Activated B cell treated with CpG ODN at 0.5 μM for 24 hours (primary cell): ENCODE results near the gene CHID1. TPM values are rescaled to one million over a fixed set of nuclear protein-coding genes. Genes with fewer than 3 reads are reported as not detected.
A peak's percentile ranks its signal among the peaks of the same experiment; 100 is the strongest.

ENCODE experiments used
- ATAC-seq: fragments of 200-7000 bp; cut with Tn5 transposase; one replicate; pipeline ENCODE4 v1.10.0; 2021; ENCODE audit warnings: low read depth, mild to moderate bottlenecking, moderate library complexity
- CTCF ChIA-PET: fragments of 350-600 bp; sonication (Branson Sonifier 250); formaldehyde crosslinking; loops from one replicate; lab custom pipeline; 2021; ENCODE audit warnings: antibody characterized with exemption; lab: Charles Lee
- POLR2A ChIA-PET: fragments of 350-600 bp; sonication (Branson Sonifier 250); formaldehyde crosslinking; loops from one replicate; lab custom pipeline; 2021; ENCODE audit warnings: antibody characterized with exemption; lab: Charles Lee
- DNase-seq: peaks from one replicate; pipeline ENCODE4 v3.0.0; 2022
- H3K27ac Mint-ChIP-seq: one replicate; pipeline ENCODE4 v1.8.0; 2020; ENCODE audit warnings: mixed read lengths
- H3K27me3 Mint-ChIP-seq: one replicate; pipeline ENCODE4 v1.8.0; 2021; ENCODE audit warnings: mixed read lengths
- H3K36me3 Mint-ChIP-seq: one replicate; pipeline ENCODE4 v1.8.0; 2021; ENCODE audit warnings: low read depth, mixed read lengths
- H3K4me1 Mint-ChIP-seq: one replicate; pipeline ENCODE4 v1.8.0; 2021; ENCODE audit warnings: mixed read lengths
- H3K4me3 Mint-ChIP-seq: one replicate; pipeline ENCODE4 v1.8.0; 2020; ENCODE audit warnings: mild to moderate bottlenecking, mixed read lengths
- H3K9me3 Mint-ChIP-seq: one replicate; pipeline ENCODE4 v1.8.0; 2020; ENCODE audit warnings: mixed read lengths
- CTCF ChIP-seq: fragments of 200-600 bp; IDR thresholded peaks from one replicate; pipeline ENCODE4 v1.8.0; 2022; ENCODE audit warnings: antibody characterized with exemption, mild to moderate bottlenecking
- intact Hi-C: fragments of 100-400 bp; cut with micrococcal nuclease; formaldehyde crosslinking; loops from one replicate; pipeline ENCODE4 v1.15.1; 2024
- total RNA-seq: library from RNA; stranded (reverse); gene quantifications from 2 replicates; pipeline ENCODE4 v1.2.3, GENCODE V29; 2022

CHID1 gene
- total RNA-seq, 1 donor from 2014 or later: 45.7 TPM

- H3K27me3 Mint-ChIP-seq: peaks cover 7% of the 10 kb centered on the region
- peak overlapping the region; percentile 61 for H3K4me3 Mint-ChIP-seq
- intact Hi-C loops: loop anchor here (5.0 to 10.0 kb wide), 3 partner anchors 122 to 730 kb away; partner anchors contain the start of genes BRSK2 and DUSP8
- peaks cover 41% of the 10 kb centered on the region for H3K4me1 Mint-ChIP-seq
- ATAC-seq: no peak
- ChIA-PET POLR2A (interaction anchor here (1.2 kb wide), 1 partner anchor 77 kb away, joined by 3 read pairs; no protein-coding TSS in a partner anchor), CTCF (no interaction called here)
- no peak for DNase-seq
- H3K9me3 Mint-ChIP-seq: no peaks in the 10 kb centered on the region
- H3K27ac Mint-ChIP-seq: no peak overlapping the region
- no peak for TF ChIP-seq CTCF
- peaks cover 12% of the 10 kb centered on the region for H3K36me3 Mint-ChIP-seq
Observed at GRCh38 chr11:844693-845644, 65.6 kb downstream of the CHID1 start.

- TF ChIP-seq CTCF: no peak
- Mint-ChIP-seq H3K4me1 (peaks cover 40% of the 10 kb centered on the region), H3K4me3 (peak overlapping the region; percentile 72), H3K27ac (no peak overlapping the region), H3K27me3 (peaks cover 7% of the 10 kb centered on the region), H3K36me3 (peaks cover 20% of the 10 kb centered on the region), H3K9me3 (no peaks in the 10 kb centered on the region)
- intact Hi-C loops: loop anchor here (2.0 to 10.0 kb wide), 3 partner anchors 67 to 731 kb away; partner anchors contain the start of genes CHID1, DUSP8 and GATD1
- ChIA-PET CTCF (interaction anchor here (1.2 to 1.3 kb wide), 2 partner anchors 9 to 24 kb away, joined by 4 read pairs; no protein-coding TSS in a partner anchor), POLR2A (interaction anchor here (1.2 to 2.6 kb wide), 7 partner anchors 11 to 728 kb away, joined by 3 to 45 read pairs (median 4); partner anchors contain the start of genes CD151, CHID1, CRACR2B and DUSP8)
- no peak for ATAC-seq
- no peak for DNase-seq
Observed at GRCh38 chr11:843818-844692, 66.6 kb downstream of the CHID1 start.

- TF ChIP-seq CTCF: no peak
- Mint-ChIP-seq H3K27me3 (peaks cover 5% of the 10 kb centered on the region), H3K9me3 (no peaks in the 10 kb centered on the region), H3K36me3 (peaks cover 27% of the 10 kb centered on the region), H3K27ac (no peak overlapping the region), H3K4me1 (peaks cover 35% of the 10 kb centered on the region), H3K4me3 (peak overlapping the region; percentile 72)
- CTCF ChIA-PET: interaction anchor here (1.2 to 1.3 kb wide), 2 partner anchors 9 to 24 kb away, joined by 4 read pairs; no protein-coding TSS in a partner anchor
- ATAC-seq: peak; percentile 7
- intact Hi-C loops: loop anchor here (2.0 to 10.0 kb wide), 3 partner anchors 66 to 732 kb away; partner anchors contain the start of genes CHID1, DUSP8 and GATD1
- no peak for DNase-seq
- POLR2A ChIA-PET: interaction anchor here (0.7 to 2.6 kb wide), 14 partner anchors 10 to 729 kb away, joined by 3 to 45 read pairs (median 5); partner anchors contain the start of genes CD151, CHID1, CRACR2B and DUSP8
Observed at GRCh38 chr11:843086-843734, 67.4 kb downstream of the CHID1 start.

GRCh38 chr11:842370-843002 is 68.1 kb downstream of the CHID1 start, which contains the start of the genes POLR2L and TSPAN4:
Gene POLR2L (minus strand): TSS chr11:842529. CDS start chr11:842508, 21 bp downstream.
Gene TSPAN4 (plus strand): TSS chr11:842852. CDS start chr11:850305, 7,453 bp downstream.
- TF ChIP-seq CTCF: no peak
- H3K36me3 Mint-ChIP-seq: peaks cover 34% of the 10 kb centered on the region
- H3K27me3 Mint-ChIP-seq: peaks cover 5% of the 10 kb centered on the region
- peaks cover 35% of the 10 kb centered on the region for H3K4me1 Mint-ChIP-seq
- H3K27ac Mint-ChIP-seq: peak within 1 kb of the TSS; percentile 83
- H3K4me3 Mint-ChIP-seq: peak within 1 kb of the TSS; percentile 89
- DNase-seq (peak; percentile 92), ATAC-seq (peak; percentile 87)
- ChIA-PET POLR2A (interaction anchor here (0.7 to 2.6 kb wide), 14 partner anchors 10 to 730 kb away, joined by 3 to 45 read pairs (median 5); partner anchors contain the start of genes CD151, CHID1, CRACR2B and DUSP8), CTCF (interaction anchor here (1.2 to 1.3 kb wide), 2 partner anchors 8 to 23 kb away, joined by 4 read pairs; no protein-coding TSS in a partner anchor)
- no peaks in the 10 kb centered on the region for H3K9me3 Mint-ChIP-seq
- intact Hi-C loops: loop anchor here (1.0 to 10.0 kb wide), 6 partner anchors 10 to 732 kb away; partner anchors contain the start of genes CD151, CHID1, DUSP8 and GATD1
